Measurements from ENCODE around the gene CREBZF. TPM values are rescaled to one million over a fixed set of nuclear protein-coding genes. Genes with fewer than 3 reads are reported as not detected.

Gene CREBZF
- total RNA-seq, 1 experiment from 2014 or later, result 31.0 TPM

DNA sequence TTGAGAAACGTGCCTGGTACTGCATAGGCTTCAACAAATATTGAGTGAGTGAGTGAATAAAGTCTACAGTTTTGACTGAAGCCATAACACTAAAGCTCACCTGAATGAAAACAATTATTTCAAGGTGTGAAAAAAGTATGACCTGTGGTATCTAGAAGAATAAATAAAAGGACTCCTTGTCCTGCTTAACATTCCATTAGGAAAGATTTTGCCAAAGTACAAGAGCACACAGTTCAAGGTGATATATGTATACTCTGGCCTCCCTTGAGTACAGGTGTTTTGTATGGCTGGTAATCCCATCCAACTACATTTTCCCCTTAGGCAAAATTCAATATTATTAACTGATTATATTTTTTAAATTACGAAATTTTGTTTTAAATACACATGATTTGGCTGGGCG, 1.8 kb upstream of the CREBZF start:
- no peak overlapping the region for H3K4me3 Mint-ChIP-seq (ENCODE audit: low read depth, unreplicated experiment)
- CTCF ChIA-PET, result no interaction called here
- intact Hi-C loops (cut with micrococcal nuclease; ENCODE audit: unreplicated experiment), result no loop called here

GRCh38 chr11:85665733-85666132, 804 bp upstream of the CREBZF start:
- Mint-ChIP-seq H3K27me3 (ENCODE audit: unreplicated experiment) (no peaks in the 10 kb centered on the region), H3K4me1 (ENCODE audit: low read depth, unreplicated experiment) (no peaks in the 10 kb centered on the region), H3K36me3 (ENCODE audit: insufficient read depth, unreplicated experiment) (peaks cover 44% of the 10 kb centered on the region), H3K4me3 (ENCODE audit: low read depth, unreplicated experiment) (no peak overlapping the region), H3K9me3 (ENCODE audit: low read depth, unreplicated experiment) (no peaks in the 10 kb centered on the region), H3K27ac (ENCODE audit: unreplicated experiment) (peak overlapping the region; percentile 76)
- no peak for DNase-seq
- intact Hi-C loops (cut with micrococcal nuclease; ENCODE audit: unreplicated experiment), result loop anchor here (1.0 kb wide), 1 partner anchor 189 kb away; no protein-coding TSS in a partner anchor
- no peak for TF ChIP-seq CTCF (IDR thresholded peaks at IDR 0.05; ENCODE audit: unreplicated experiment)
- CTCF ChIA-PET, result no interaction called here
- no TSS peak for BruUV-seq (replicated peaks)

More for the DNA sequence above, 1.8 kb upstream of the CREBZF start:
- Mint-ChIP-seq H3K9me3 (ENCODE audit: low read depth, unreplicated experiment) (no peaks in the 10 kb centered on the region), H3K27ac (ENCODE audit: unreplicated experiment) (no peak overlapping the region), H3K4me1 (ENCODE audit: low read depth, unreplicated experiment) (no peaks in the 10 kb centered on the region), H3K36me3 (ENCODE audit: insufficient read depth, unreplicated experiment) (peaks cover 36% of the 10 kb centered on the region), H3K27me3 (ENCODE audit: unreplicated experiment) (no peaks in the 10 kb centered on the region)
- no peak for DNase-seq
- no peak for TF ChIP-seq CTCF (IDR thresholded peaks at IDR 0.05; ENCODE audit: unreplicated experiment)
- no TSS peak for BruUV-seq (replicated peaks)

DNA sequence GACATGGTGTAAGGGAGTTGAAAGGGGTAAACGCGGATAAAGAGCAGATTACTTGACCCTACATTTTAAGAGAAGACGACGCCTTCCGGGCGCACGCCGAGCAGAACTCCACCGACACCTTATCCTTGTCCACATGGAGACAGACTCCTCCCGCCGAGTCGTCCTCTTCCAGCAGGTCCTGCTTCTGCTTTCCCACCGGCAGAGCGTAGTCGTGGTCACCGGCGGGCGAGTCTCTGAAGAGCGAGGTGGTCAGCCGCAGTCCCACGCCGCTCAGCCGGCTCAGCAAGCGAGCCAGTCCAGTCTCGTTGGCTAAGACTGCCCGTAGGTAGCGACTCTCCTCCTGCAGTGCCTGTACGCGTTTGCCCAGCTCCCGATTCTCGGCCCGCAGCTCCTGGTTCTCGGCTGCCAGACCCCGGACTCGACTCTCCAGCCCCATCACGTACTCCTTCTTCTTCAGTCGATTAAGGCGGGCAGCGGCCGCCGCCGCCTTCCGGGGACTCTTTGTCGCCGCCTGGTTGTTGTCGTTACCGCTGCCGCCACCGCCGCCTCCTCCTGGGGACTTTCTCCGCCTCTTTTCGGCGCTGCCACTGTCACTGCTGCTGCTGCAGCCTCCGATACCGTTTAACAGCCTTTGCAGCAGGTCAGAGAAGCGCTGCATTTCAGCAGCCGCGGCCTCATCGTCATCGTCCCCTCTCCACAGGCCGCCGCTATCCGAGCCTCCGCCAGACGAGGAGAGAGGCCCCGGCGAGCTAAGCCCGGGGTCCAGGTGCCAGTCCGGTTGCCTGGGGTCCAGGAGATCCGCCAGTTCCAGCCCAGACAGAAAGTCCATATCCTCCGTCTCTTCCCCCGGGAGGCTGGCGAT, 945 bp downstream of the CREBZF start:
- TF ChIP-seq CTCF (IDR thresholded peaks at IDR 0.05; ENCODE audit: unreplicated experiment), result no peak
- peak overlapping the region; percentile 87 for H3K4me3 Mint-ChIP-seq (ENCODE audit: low read depth, unreplicated experiment)
- no peaks in the 10 kb centered on the region for H3K4me1 Mint-ChIP-seq (ENCODE audit: low read depth, unreplicated experiment)
- DNase-seq, result peak; percentile 76
- no peaks in the 10 kb centered on the region for H3K9me3 Mint-ChIP-seq (ENCODE audit: low read depth, unreplicated experiment)
- no TSS peak for BruUV-seq (replicated peaks)
- H3K36me3 Mint-ChIP-seq (ENCODE audit: insufficient read depth, unreplicated experiment), result peaks cover 58% of the 10 kb centered on the region
- no peaks in the 10 kb centered on the region for H3K27me3 Mint-ChIP-seq (ENCODE audit: unreplicated experiment)
- intact Hi-C loops (cut with micrococcal nuclease; ENCODE audit: unreplicated experiment), result loop anchor here (5.0 kb wide), 1 partner anchor 67 kb away; no protein-coding TSS in a partner anchor
- CTCF ChIA-PET, result interaction anchor here (0.6 kb wide), 1 partner anchor 141 kb away, joined by 4 read pairs; no protein-coding TSS in a partner anchor
- H3K27ac Mint-ChIP-seq (ENCODE audit: unreplicated experiment), result peak overlapping the region; percentile 76

DNA sequence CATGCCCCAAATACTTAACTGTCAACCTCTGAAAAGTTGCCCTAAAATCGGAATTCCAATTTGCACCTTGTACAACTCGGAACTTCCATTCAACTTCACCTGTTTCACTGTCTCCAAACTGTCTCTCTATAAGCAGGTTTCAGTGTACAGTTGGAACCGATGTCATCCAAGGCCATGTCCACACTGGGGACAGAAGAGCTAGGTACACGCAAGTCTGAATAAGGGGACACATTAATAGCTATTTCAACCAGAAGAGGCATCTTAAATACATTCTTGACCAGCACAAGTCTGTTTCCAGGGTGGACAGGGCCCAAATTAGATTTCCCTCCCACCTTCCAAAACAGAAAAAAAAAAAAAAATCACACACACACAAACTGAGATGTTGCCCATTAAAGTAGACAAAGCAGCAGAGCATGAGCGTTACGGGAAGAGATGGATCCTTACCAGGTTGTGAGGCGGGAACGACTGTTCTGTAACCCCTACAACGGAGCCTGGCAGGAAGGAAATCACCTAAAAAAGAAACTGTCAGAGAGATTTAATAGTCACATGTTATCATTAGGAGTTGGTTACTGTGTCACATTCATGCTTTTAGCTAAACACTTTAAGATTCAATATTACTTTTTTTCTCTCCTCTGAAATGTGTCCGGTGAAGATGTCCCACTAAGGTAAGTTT, 1.7 kb downstream of the CREBZF start:
- no peak for TF ChIP-seq CTCF (IDR thresholded peaks at IDR 0.05; ENCODE audit: unreplicated experiment)
- Mint-ChIP-seq H3K4me1 (ENCODE audit: low read depth, unreplicated experiment) (no peaks in the 10 kb centered on the region), H3K4me3 (ENCODE audit: low read depth, unreplicated experiment) (peak overlapping the region; percentile 87), H3K9me3 (ENCODE audit: low read depth, unreplicated experiment) (no peaks in the 10 kb centered on the region), H3K27ac (ENCODE audit: unreplicated experiment) (peak overlapping the region; percentile 76), H3K36me3 (ENCODE audit: insufficient read depth, unreplicated experiment) (peaks cover 58% of the 10 kb centered on the region), H3K27me3 (ENCODE audit: unreplicated experiment) (no peaks in the 10 kb centered on the region)
- no peak for DNase-seq
- intact Hi-C loops (cut with micrococcal nuclease; ENCODE audit: unreplicated experiment), result loop anchor here (5.0 kb wide), 1 partner anchor 66 kb away; no protein-coding TSS in a partner anchor
- TSS peak; percentile 41 for BruUV-seq (replicated peaks)
- CTCF ChIA-PET, result no interaction called here
